ENCODE measurements around the gene KIAA1549. TPM values are rescaled to one million over a fixed set of nuclear protein-coding genes. Genes with fewer than 3 reads are reported as not detected.

The KIAA1549 gene
- total and polyA plus RNA-seq, 2 of the 8 experiments (the other 6 are each of a cell fraction or from before 2014, with no cell fraction given), result 6.5 to 17.3 TPM

DNA sequence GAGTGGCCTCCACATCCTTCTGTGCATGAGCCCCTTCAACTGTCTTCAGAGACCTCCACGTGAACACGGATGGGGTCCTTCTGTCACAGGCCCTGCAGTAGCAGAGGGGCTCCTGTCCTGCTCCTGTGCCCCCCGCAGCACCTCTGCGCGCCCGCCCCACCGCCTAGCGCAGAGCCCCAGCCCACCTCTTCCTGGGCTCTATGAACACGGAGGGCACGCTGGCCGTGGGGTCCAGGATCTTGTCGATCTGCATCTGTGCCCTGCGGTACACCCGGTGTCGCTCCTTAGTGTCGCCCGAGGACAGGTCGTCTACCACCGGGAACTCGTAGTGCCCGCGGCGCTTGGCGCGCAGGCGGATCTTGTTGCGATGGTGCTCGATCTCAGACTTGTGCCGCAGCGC lies 111.8 kb downstream of the KIAA1549 start:
- TF ChIP-seq CBX5 (IDR thresholded peaks at IDR 0.05; ENCODE audit: low read depth, low read length) (no peak), KDM5A (IDR thresholded peaks at IDR 0.05; ENCODE audit: low read length) (no peak), FOSL1 (IDR thresholded peaks at IDR 0.05; ENCODE audit: insufficient read depth, low read depth, low read length) (no peak), KDM1A (IDR thresholded peaks at IDR 0.05; ENCODE audit: borderline replicate concordance, low read length) (no peak), BCL11A (IDR thresholded peaks at IDR 0.05; ENCODE audit: low read depth in 2 of 2, low read length in 2 of 2) (no peak)
- Histone ChIP-seq H2BK15ac (ENCODE audit: low read length) (no peak overlapping the region), H2BK5ac (ENCODE audit: low read depth, low read length) (no peak overlapping the region), H3K9me3 (ENCODE audit: insufficient read depth in 2 of 2, low read depth in 1 of 2, low read length in 1 of 2) (no peaks in the 10 kb centered on the region), H3K27me3 (replicated peaks in 1 of 4; ENCODE audit: control insufficient read depth in 3 of 4, extremely low read depth in 1 of 4, insufficient read depth in 3 of 4, low read length in 3 of 4) (no peaks in the 10 kb centered on the region), H3K23ac (ENCODE audit: insufficient read length) (no peak overlapping the region), H3K79me1 (ENCODE audit: low read depth, low read length) (no peaks in the 10 kb centered on the region), H3K23me2 (ENCODE audit: low read depth, low read length) (no peaks in the 10 kb centered on the region), H3K79me2 (ENCODE audit: control insufficient read depth in 1 of 2, insufficient read depth in 2 of 2, low read length in 2 of 2) (no peaks in the 10 kb centered on the region), H3K4me2 (ENCODE audit: insufficient read depth in 1 of 2, low read depth in 2 of 2, low read length in 2 of 2) (no peak overlapping the region), H2BK12ac (ENCODE audit: low read depth, low read length) (no peak overlapping the region), H4K8ac (ENCODE audit: extremely low read depth, insufficient read depth, low read length) (peak overlapping the region; percentile 11; the same call in 1 of the 2 replicates), H3K14ac (ENCODE audit: insufficient read length) (no peak overlapping the region), H3K18ac (ENCODE audit: extremely low read depth, low read length) (no peak overlapping the region), H2BK120ac (replicated peaks; ENCODE audit: low read depth, low read length) (no peak overlapping the region), H3K4ac (replicated peaks; ENCODE audit: insufficient read length, low read depth, low read length) (no peak overlapping the region), H2AK5ac (ENCODE audit: low read depth, low read length) (no peak overlapping the region), H3K27ac (ENCODE audit: low read depth, low read length) (no peak overlapping the region), H3K4me1 (replicated peaks in 1 of 4; ENCODE audit: control insufficient read depth in 3 of 4, insufficient read depth in 4 of 4, low read length in 3 of 4) (no peaks in the 10 kb centered on the region), H3K36me3 (ENCODE audit: control insufficient read depth in 2 of 4, insufficient read depth in 4 of 4, low read length in 3 of 4) (peaks cover 3 to 15% (median 9%) of the 10 kb centered on the region in 4 experiments; a peak in 5 of 8 replicates), H2BK20ac (ENCODE audit: low read length) (no peak overlapping the region), H4K20me1 (replicated peaks in 1 of 2; ENCODE audit: control insufficient read depth in 1 of 2, insufficient read depth in 2 of 2, low read length in 2 of 2) (no peaks in the 10 kb centered on the region), H2AFZ (ENCODE audit: low read length) (no peak overlapping the region), H3K9ac (replicated peaks in 1 of 4; ENCODE audit: extremely low read depth in 1 of 4, low read depth in 3 of 4, low read length in 3 of 4) (no peak overlapping the region), H4K91ac (replicated peaks; ENCODE audit: insufficient read length, low read length) (no peak overlapping the region), H4K5ac (ENCODE audit: insufficient read length, low read depth, low read length) (no peak overlapping the region), H3K4me3 (ENCODE audit: extremely low read depth in 1 of 4, insufficient read depth in 2 of 4, low read depth in 3 of 4, low read length in 4 of 4) (no peak overlapping the region), H3K56ac (replicated peaks; ENCODE audit: insufficient read length, low read depth, low read length) (no peak overlapping the region)
- DNase-seq (ENCODE audit: low read depth in 1 of 2, low spot score in 2 of 2) (no peak), FAIRE-seq (no peak)
- CTCF ChIA-PET (ENCODE audit: partially characterized antibody), result interaction anchor here (0.6 kb wide), 1 partner anchor 45 kb away, joined by 3 read pairs; no protein-coding TSS in a partner anchor
- 96% methylated on average over 30 of the region's 30 CpGs; no CpG with 5 or more reads in 1 of the 2 experiments for WGBS, 2 experiments (ENCODE audit: extremely low coverage in 1 of 2, insufficient coverage in 1 of 2, insufficient read length in 1 of 2, insufficient replicate concordance in 2 of 2, low coverage in 1 of 2, low lambda C conversion rate in 2 of 2, missing lambda C conversion rate in 1 of 2)
- POLR2A ChIA-PET (ENCODE audit: partially characterized antibody), result no interaction called here

Measured in H1 (cell line).